Fibroblast of skin of back (primary cell): ENCODE measurements around the gene WDR53.
A peak's percentile ranks its signal among the peaks of the same experiment; 100 is the strongest.
"Not testable (repeated sequence)": the region's sequence is repeated elsewhere in the genome, so short reads cannot be mapped to it uniquely, and the experiment has no call there.

Source experiments
- DNase-seq: peaks from one replicate; pipeline ENCODE4 v3.0.0-alpha.2; 2013

WDR53 gene

GRCh38 chr3:196558476-196558875 lies 9.9 kb downstream of the WDR53 start:
- no peak for DNase-seq

- no peak for DNase-seq
Observed at GRCh38 chr3:196557236-196557635, 11.1 kb downstream of the WDR53 start.

GRCh38 chr3:196555295-196555694 lies 13.1 kb downstream of the WDR53 start:
- DNase-seq: no peak

- no peak for DNase-seq
Observed at GRCh38 chr3:196554205-196554604, 14.1 kb downstream of the WDR53 start.

GRCh38 chr3:196553551-196553950 lies 14.8 kb downstream of the WDR53 start:
- DNase-seq: no peak

GRCh38 chr3:196552253-196552652 lies 16.1 kb downstream of the WDR53 start:
- no peak for DNase-seq

- not testable (repeated sequence) for DNase-seq
Observed at GRCh38 chr3:196550172-196550571, 18.2 kb downstream of the WDR53 start.

GRCh38 chr3:196549312-196549711 lies 19.0 kb downstream of the WDR53 start:
- DNase-seq: not testable (repeated sequence)

- DNase-seq: no peak
Observed at GRCh38 chr3:196547067-196547466, 21.3 kb downstream of the WDR53 start.

GRCh38 chr3:196546537-196546936 lies 21.8 kb downstream of the WDR53 start:
- DNase-seq: no peak

- DNase-seq: no peak
Observed at GRCh38 chr3:196544491-196544992, 23.8 kb downstream of the WDR53 start.

GRCh38 chr3:196541684-196542445 lies 26.5 kb downstream of the WDR53 start:
- DNase-seq: no peak

GRCh38 chr3:196537319-196537984 lies 30.9 kb downstream of the WDR53 start:
- DNase-seq: no peak

GRCh38 chr3:196533260-196533681 lies 35.1 kb downstream of the WDR53 start:
- DNase-seq: peak; percentile 57

- no peak for DNase-seq
Observed at GRCh38 chr3:196531418-196531817, 36.9 kb downstream of the WDR53 start.

GRCh38 chr3:196528639-196529233 lies 39.6 kb downstream of the WDR53 start:
- peak; percentile 63 for DNase-seq

GRCh38 chr3:196525141-196525540 lies 43.2 kb downstream of the WDR53 start:
- no peak for DNase-seq

GRCh38 chr3:196524527-196524926 lies 43.8 kb downstream of the WDR53 start:
- no peak for DNase-seq

- DNase-seq: no peak
Observed at GRCh38 chr3:196523841-196524240, 44.5 kb downstream of the WDR53 start.

GRCh38 chr3:196521291-196521690 lies 47.1 kb downstream of the WDR53 start:
- DNase-seq: not testable (repeated sequence)

- no peak for DNase-seq
Observed at GRCh38 chr3:196519718-196520082, 48.7 kb downstream of the WDR53 start.

GRCh38 chr3:196518966-196519717 lies 49.2 kb downstream of the WDR53 start:
- DNase-seq: peak; percentile 71

GRCh38 chr3:196517919-196518318 lies 50.4 kb downstream of the WDR53 start:
- DNase-seq: no peak
